A549 (cell line): ENCODE measurements around the gene ADAMTS16. TPM values are rescaled to one million over a fixed set of nuclear protein-coding genes. Genes with fewer than 3 reads are reported as not detected.

Experiments
- ATAC-seq, 2 experiments: fragments of 200-7000 bp in 1 of 2; fragments of >200 bp in 1 of 2; cut with Nextera tagmentation in 1 of 2; cut with Tn5 transposase in 1 of 2; 3 replicates each; pipeline versions ENCODE4 v1.8.0 to v1.9.1; 2018 to 2020; ENCODE audit warnings: mild to moderate bottlenecking in 1 of 2, moderate library complexity in 1 of 2
- CTCF ChIA-PET: fragments of 300-600 bp; sonication (Branson Sonifier 250); formaldehyde crosslinking; extraction: SDS; loops from one replicate; lab custom pipeline; 2021; ENCODE audit warnings: antibody characterized with exemption, inconsistent platforms; lab: Yijun Ruan, JAX
- POLR2A ChIA-PET: fragments of 350-600 bp; formaldehyde crosslinking; extraction: SDS; loops from one replicate; lab custom pipeline; 2021; ENCODE audit warnings: antibody characterized with exemption, inconsistent platforms; lab: Yijun Ruan, JAX
- DNase-seq, 2 experiments: peaks; one replicate each; pipeline versions ENCODE4 v3.0.0 to v3.0.0-alpha.2; 2011 to 2016; ENCODE audit warnings: low read depth in 1 of 2, low spot score in 1 of 2
- FAIRE-seq: peaks from 2 replicates; lab custom pipeline; 2011; peaks lifted over from hg19 to GRCh38; lab: Jason Lieb, UNC
- H3K27ac ChIP-seq, 2 experiments: fragments of >200 bp; sonication (Bioruptor Twin); formaldehyde crosslinking; 3 replicates each; pipeline ENCODE4 v1.5.1; 2016 to 2017
- H3K4me1 ChIP-seq: fragments of >200 bp; sonication (Bioruptor Twin); formaldehyde crosslinking; 3 replicates; pipeline ENCODE4 v1.6.1; 2016
- H3K4me2 ChIP-seq: fragments of >200 bp; sonication (Bioruptor Twin); formaldehyde crosslinking; 3 replicates; pipeline ENCODE4 v1.6.1; 2016
- H3K4me3 ChIP-seq: fragments of >200 bp; sonication (Bioruptor Twin); formaldehyde crosslinking; 3 replicates; pipeline ENCODE4 v1.5.1; 2016
- H3K9me3 ChIP-seq: fragments of >200 bp; sonication (Bioruptor Twin); formaldehyde crosslinking; 3 replicates; pipeline ENCODE4 v1.6.1; 2016
- BCL3 ChIP-seq: fragments of >200 bp; sonication (Bioruptor Twin); formaldehyde crosslinking; IDR thresholded peaks from 3 replicates; pipeline ENCODE4 v1.6.1; 2016
- CTCF ChIP-seq: fragments of >200 bp; sonication (Bioruptor Twin); formaldehyde crosslinking; IDR thresholded peaks from 3 replicates; pipeline ENCODE4 v1.5.1; 2016
- E2F6 ChIP-seq: IDR thresholded peaks from 2 replicates; pipeline ENCODE4 v1.6.1; 2012; ENCODE audit warnings: low read depth, borderline replicate concordance
- EHF ChIP-seq: fragments of 250-450 bp; sonication (Bioruptor Pico); IDR thresholded peaks from 2 replicates; pipeline ENCODE4 v1.5.0; 2020; ENCODE audit warnings: mild to moderate bottlenecking
- FOSL2 ChIP-seq, 2 experiments: fragments of 450-650 bp in 1 of 2; fragments of >200 bp in 1 of 2; sonication (Bioruptor Twin) in 1 of 2; formaldehyde crosslinking; IDR thresholded peaks; 2 replicates each; pipeline versions ENCODE4 v1.5.0 to v1.6.1; 2016 to 2020; ENCODE audit warnings: mild to moderate bottlenecking in 1 of 2, moderate library complexity in 1 of 2
- HES2 ChIP-seq: fragments of >200 bp; sonication (Bioruptor Twin); formaldehyde crosslinking; IDR thresholded peaks from 2 replicates; pipeline ENCODE4 v1.6.1; 2016
- HMGXB4 ChIP-seq: fragments of 250-450 bp; sonication (Bioruptor Pico); IDR thresholded peaks from 2 replicates; pipeline ENCODE4 v1.5.0; 2021; ENCODE audit warnings: mild to moderate bottlenecking, moderate library complexity, borderline replicate concordance
- HOXA7 ChIP-seq: fragments of 250-450 bp; sonication (Bioruptor Pico); IDR thresholded peaks from 2 replicates; pipeline ENCODE4 v1.5.0; 2020; ENCODE audit warnings: mild to moderate bottlenecking, moderate library complexity
- HOXB5 ChIP-seq: fragments of 250-450 bp; sonication (Bioruptor Pico); IDR thresholded peaks from 2 replicates; pipeline ENCODE4 v1.5.0; 2020; ENCODE audit warnings: mild to moderate bottlenecking, moderate library complexity
- MAZ ChIP-seq: fragments of 150-350 bp; IDR thresholded peaks from 2 replicates; pipeline ENCODE4 v1.6.1; 2014; ENCODE audit warnings: antibody characterized with exemption, low read depth, low read length, borderline replicate concordance
- MYC ChIP-seq: IDR thresholded peaks from 2 replicates; pipeline ENCODE4 v1.6.1; 2012; ENCODE audit warnings: mild to moderate bottlenecking, inconsistent platforms, low read length, improper control_type of control experiment, borderline replicate concordance
- NR3C1 ChIP-seq: fragments of >200 bp; sonication (Bioruptor Twin); formaldehyde crosslinking; IDR thresholded peaks from 3 replicates; pipeline ENCODE4 v1.6.1; 2017
- PHF8 ChIP-seq: fragments of 200-600 bp; sonication (generic); IDR thresholded peaks from 2 replicates; pipeline ENCODE4 v1.6.1; 2016; ENCODE audit warnings: low read depth, mild to moderate bottlenecking, antibody characterized with exemption, moderate library complexity, borderline replicate concordance
- POLR2A ChIP-seq: IDR thresholded peaks from 2 replicates; pipeline ENCODE4 v1.6.1; 2012; ENCODE audit warnings: mild to moderate bottlenecking, low read length
- RCOR1 ChIP-seq: fragments of 150-350 bp; IDR thresholded peaks from 2 replicates; pipeline ENCODE4 v1.6.1; 2014; ENCODE audit warnings: antibody characterized with exemption, low read length, low read depth
- SMC3 ChIP-seq: fragments of >200 bp; sonication (Bioruptor Twin); formaldehyde crosslinking; IDR thresholded peaks from 3 replicates; pipeline ENCODE4 v1.6.1; 2018; ENCODE audit warnings: inconsistent platforms
- SREBF2 ChIP-seq: fragments of 450-650 bp; IDR thresholded peaks from 2 replicates; pipeline ENCODE4 v1.6.1; 2014; ENCODE audit warnings: mild to moderate bottlenecking, moderate library complexity
- ZFP36 ChIP-seq: fragments of 450-650 bp; IDR thresholded peaks from 2 replicates; pipeline ENCODE4 v1.6.1; 2014; ENCODE audit warnings: borderline replicate concordance; ENCODE audit not compliant: partially characterized antibody
- WGBS: methylation state at CpG from one replicate; pipeline ENCODE4 v1.1.6; 2017; ENCODE audit errors: missing lambda C conversion rate; 5-methylcytosine and 5-hydroxymethylcytosine counted together
- polyA plus RNA-seq, 4 experiments: library from polyadenylated mRNA; depleted of rRNA in 3 of 4; stranded (reverse); fragments of >200 nt; fragmentation: RNase III in 1 of 4; extraction: RNeasy Plus Mini Kit Qiagen cat#74134 plus additional on column Dnase treatment in 1 of 4; gene quantifications; 2 replicates in 3 of 4; 3 replicates in 1 of 4; pipeline ENCODE4 v1.2.3, GENCODE V29; 2011 to 2017
- TF ChIP-seq, protein P1 (sequence below): fragments of 450-650 bp; IDR thresholded peaks from 2 replicates; pipeline ENCODE4 v1.6.1; 2014; ENCODE audit warnings: antibody characterized with exemption

Gene ADAMTS16
- polyA plus RNA-seq, 2 of the 4 experiments (the other 2 are of a cell fraction) = 0.71 to 1.0 TPM

DNA sequence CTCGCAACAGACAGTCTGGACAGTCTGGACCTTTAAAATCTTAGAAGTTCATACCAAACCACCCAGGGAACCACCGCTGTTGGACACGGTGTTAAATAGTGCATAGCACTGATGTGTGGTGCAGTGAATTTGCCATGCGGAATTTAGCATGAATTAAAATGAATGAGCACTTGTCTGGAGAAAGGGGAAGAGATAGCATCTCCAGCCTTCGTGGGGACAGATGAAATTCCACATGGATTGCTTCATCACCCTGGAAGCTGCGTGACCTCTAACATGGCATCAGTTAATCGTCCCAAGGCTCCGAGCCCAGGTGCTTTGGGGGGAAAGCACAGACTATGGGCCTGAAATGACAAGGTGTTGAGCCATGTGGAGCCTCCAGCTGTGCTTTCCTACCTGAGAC is 91.4 kb downstream of the ADAMTS16 start:
- no peaks in the 10 kb centered on the region for H3K4me1 ChIP-seq
- ChIA-PET CTCF (no interaction called here), POLR2A (no interaction called here)
- WGBS = 32% methylated on average over 8 of the region's 8 CpGs
- TF ChIP-seq E2F6 = no peak
- TF ChIP-seq HOXA7 (CRISPR knock-in tag) = no peak
- TF ChIP-seq PHF8 = no peak
- TF ChIP-seq, protein P1, sequence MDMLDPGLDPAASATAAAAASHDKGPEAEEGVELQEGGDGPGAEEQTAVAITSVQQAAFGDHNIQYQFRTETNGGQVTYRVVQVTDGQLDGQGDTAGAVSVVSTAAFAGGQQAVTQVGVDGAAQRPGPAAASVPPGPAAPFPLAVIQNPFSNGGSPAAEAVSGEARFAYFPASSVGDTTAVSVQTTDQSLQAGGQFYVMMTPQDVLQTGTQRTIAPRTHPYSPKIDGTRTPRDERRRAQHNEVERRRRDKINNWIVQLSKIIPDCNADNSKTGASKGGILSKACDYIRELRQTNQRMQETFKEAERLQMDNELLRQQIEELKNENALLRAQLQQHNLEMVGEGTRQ = no peak
- TF ChIP-seq POLR2A = no peak
- ATAC-seq = no peak
- H3K27ac ChIP-seq = no peak overlapping the region
- FAIRE-seq = no peak
- no peak for DNase-seq
- no peak overlapping the region for H3K4me2 ChIP-seq
- H3K4me3 ChIP-seq = no peak overlapping the region
- no peaks in the 10 kb centered on the region for H3K9me3 ChIP-seq

DNA sequence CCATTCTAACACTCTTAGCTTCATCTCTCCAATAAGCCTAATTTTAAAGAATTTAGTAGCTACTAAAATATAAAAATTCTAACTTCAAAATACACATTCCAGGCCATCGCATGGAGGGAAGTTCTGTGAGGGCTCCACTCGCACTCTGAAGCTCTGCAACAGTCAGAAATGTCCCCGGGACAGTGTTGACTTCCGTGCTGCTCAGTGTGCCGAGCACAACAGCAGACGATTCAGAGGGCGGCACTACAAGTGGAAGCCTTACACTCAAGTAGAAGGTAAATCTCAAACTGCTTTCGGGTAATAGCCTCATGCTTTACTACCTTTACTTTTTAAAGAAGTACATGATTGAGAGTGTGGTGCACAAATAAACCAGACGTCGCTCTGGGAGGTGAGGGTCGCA is 94.8 kb downstream of the ADAMTS16 start:
- Histone ChIP-seq H3K4me2 (no peak overlapping the region), H3K4me1 (no peaks in the 10 kb centered on the region), H3K4me3 (no peak overlapping the region), H3K27ac (no peak overlapping the region), H3K9me3 (no peaks in the 10 kb centered on the region)
- WGBS = 72% methylated on average over 11 of the region's 11 CpGs
- ChIA-PET POLR2A (no interaction called here), CTCF (no interaction called here)
- TF ChIP-seq HES2 (no peak), HOXB5 (CRISPR knock-in tag) (no peak), SREBF2 (no peak), MYC (no peak), RCOR1 (no peak), SMC3 (no peak), HMGXB4 (CRISPR knock-in tag) (no peak)
- no peak for ATAC-seq
- DNase-seq = no peak
- FAIRE-seq = no peak

DNA sequence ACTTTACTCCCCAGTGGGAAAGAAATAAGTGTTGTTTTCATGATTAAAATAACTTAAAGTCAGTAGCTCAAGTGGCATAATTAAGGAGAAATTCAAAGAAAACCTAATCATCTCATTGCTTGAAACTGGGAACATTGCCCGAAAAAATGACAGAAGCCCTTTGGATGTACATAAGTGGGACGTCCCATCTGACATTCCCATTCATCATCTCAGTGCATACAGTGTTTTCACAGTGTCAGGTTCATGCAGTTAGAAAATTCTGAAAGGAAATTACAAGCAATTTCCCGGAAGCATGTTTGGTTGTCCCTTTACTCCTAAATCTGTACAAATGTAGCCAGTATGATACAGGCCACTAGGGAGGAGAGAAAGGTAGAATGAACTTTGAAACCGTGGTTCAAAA is 95.6 kb downstream of the ADAMTS16 start:
- WGBS = 46% methylated on average over 4 of the region's 4 CpGs
- no peaks in the 10 kb centered on the region for H3K9me3 ChIP-seq
- no peak overlapping the region for H3K4me2 ChIP-seq
- no peaks in the 10 kb centered on the region for H3K4me1 ChIP-seq
- no peak overlapping the region for H3K4me3 ChIP-seq
- no peak for TF ChIP-seq HMGXB4 (CRISPR knock-in tag)
- TF ChIP-seq MYC = no peak
- TF ChIP-seq FOSL2 (IDR thresholded peaks at IDR 0.05) = no peak
- TF ChIP-seq FOSL2 (CRISPR knock-in tag; IDR thresholded peaks at IDR 0.05) = no peak
- TF ChIP-seq CTCF = no peak
- TF ChIP-seq ZFP36 = no peak
- no peak for TF ChIP-seq MAZ
- TF ChIP-seq EHF = no peak
- TF ChIP-seq BCL3 = no peak
- TF ChIP-seq NR3C1 = no peak
- ChIA-PET CTCF (interaction anchor here (0.7 kb wide), 1 partner anchor 212 kb away, joined by 4 read pairs; no protein-coding TSS in a partner anchor), POLR2A (no interaction called here)
- ATAC-seq = no peak
- no peak for DNase-seq
- FAIRE-seq = no peak
- H3K27ac ChIP-seq = no peak overlapping the region
